Left lung (tissue), 10 donors: Measurements from ENCODE around the gene ARHGAP45. TPM values are rescaled to one million over a fixed set of nuclear protein-coding genes. Genes with fewer than 3 reads are reported as not detected.

Source experiments
- ATAC-seq: fragments of 200-7000 bp; cut with Tn5 transposase; one replicate; pipeline ENCODE4 v1.9.1; 2020; ENCODE audit warnings: moderate library complexity
- DNase-seq, 4 donors: peaks; one replicate each; pipeline ENCODE4 v3.0.0-alpha.2; 2013 to 2020
- H3K27ac ChIP-seq, 2 donors: fragments of 200-600 bp; sonication (generic) in 1 of 2; one replicate each; pipeline versions ENCODE4 v1.5.0 to v1.8.0; 2020 to 2021
- H3K27me3 ChIP-seq, 2 donors: fragments of 200-600 bp; sonication (generic) in 1 of 2; one replicate each; pipeline versions ENCODE4 v1.5.0 to v1.8.0; 2020 to 2021
- H3K36me3 ChIP-seq, 2 donors: fragments of 200-600 bp; sonication (generic) in 1 of 2; one replicate each; pipeline versions ENCODE4 v1.5.0 to v1.8.0; 2020 to 2021
- H3K4me1 ChIP-seq, 2 donors: fragments of 200-600 bp; one replicate each; pipeline ENCODE4 v1.8.0; 2021
- H3K4me3 ChIP-seq, 2 donors: fragments of 200-600 bp; sonication (generic) in 1 of 2; one replicate each; pipeline versions ENCODE4 v1.5.0 to v1.8.0; 2020 to 2021; ENCODE audit warnings: mild to moderate bottlenecking in 1 of 2
- H3K9me3 ChIP-seq, 2 donors: fragments of 200-600 bp; sonication (generic) in 1 of 2; one replicate each; pipeline versions ENCODE4 v1.5.0 to v1.8.0; 2020 to 2021
- intact Hi-C, 2 donors: fragments of 100-400 bp; cut with DNase I; formaldehyde crosslinking; loops; one replicate each; pipeline versions ENCODE4 v1.11.2 to v1.14.2; 2022
- polyA plus RNA-seq, 6 donors: library from polyadenylated mRNA; unstranded; fragments of 120-200 nt; gene quantifications; one replicate each; pipeline ENCODE4 v1.2.1, GENCODE V29; 2013; ENCODE audit not compliant: insufficient read length in 6 of 6
- total RNA-seq, 2 donors: library from RNA; stranded (reverse); fragmentation: NEBNext Ultra II Directional; extraction: Animal tissue kit (Norgen Biotek cat#: 25700); gene quantifications; one replicate each; pipeline ENCODE4 v1.2.1, GENCODE V29; 2021
- TF ChIP-seq, protein P1 (sequence below), 2 donors: fragments of 200-600 bp; sonication (generic) in 1 of 2; IDR thresholded peaks; one replicate each; pipeline versions ENCODE4 v1.5.0 to v1.8.0; 2021; ENCODE audit warnings: antibody characterized with exemption in 2 of 2
- donor health status: DM: no; HTN: yes; CAD: no.
- donor health status: DM: no; HTN: no; CAD: no.

Gene ARHGAP45
- total and polyA plus RNA-seq, 8 donors = 8.5 to 83.8 (median 12.0) TPM

- intact Hi-C loops = no loop called here
- H3K27ac ChIP-seq = peak overlapping the region in 1 of 2 donors; percentile 90
- no peak overlapping the region for H3K4me3 ChIP-seq
- peaks cover 6 to 69% of the 10 kb centered on the region in 2 donors for H3K4me1 ChIP-seq
- no peaks in the 10 kb centered on the region for H3K27me3 ChIP-seq
- H3K9me3 ChIP-seq = no peaks in the 10 kb centered on the region
- ATAC-seq = no peak
- TF ChIP-seq, protein P1, sequence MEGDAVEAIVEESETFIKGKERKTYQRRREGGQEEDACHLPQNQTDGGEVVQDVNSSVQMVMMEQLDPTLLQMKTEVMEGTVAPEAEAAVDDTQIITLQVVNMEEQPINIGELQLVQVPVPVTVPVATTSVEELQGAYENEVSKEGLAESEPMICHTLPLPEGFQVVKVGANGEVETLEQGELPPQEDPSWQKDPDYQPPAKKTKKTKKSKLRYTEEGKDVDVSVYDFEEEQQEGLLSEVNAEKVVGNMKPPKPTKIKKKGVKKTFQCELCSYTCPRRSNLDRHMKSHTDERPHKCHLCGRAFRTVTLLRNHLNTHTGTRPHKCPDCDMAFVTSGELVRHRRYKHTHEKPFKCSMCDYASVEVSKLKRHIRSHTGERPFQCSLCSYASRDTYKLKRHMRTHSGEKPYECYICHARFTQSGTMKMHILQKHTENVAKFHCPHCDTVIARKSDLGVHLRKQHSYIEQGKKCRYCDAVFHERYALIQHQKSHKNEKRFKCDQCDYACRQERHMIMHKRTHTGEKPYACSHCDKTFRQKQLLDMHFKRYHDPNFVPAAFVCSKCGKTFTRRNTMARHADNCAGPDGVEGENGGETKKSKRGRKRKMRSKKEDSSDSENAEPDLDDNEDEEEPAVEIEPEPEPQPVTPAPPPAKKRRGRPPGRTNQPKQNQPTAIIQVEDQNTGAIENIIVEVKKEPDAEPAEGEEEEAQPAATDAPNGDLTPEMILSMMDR (IDR thresholded peaks at IDR 0.05) = no peak
- H3K36me3 ChIP-seq = peaks cover 0 to 97% of the 10 kb centered on the region in 2 donors
- no peak for DNase-seq
Observed at GRCh38 chr19:1085676-1086442, 18.9 kb downstream of the ARHGAP45 start.

DNA sequence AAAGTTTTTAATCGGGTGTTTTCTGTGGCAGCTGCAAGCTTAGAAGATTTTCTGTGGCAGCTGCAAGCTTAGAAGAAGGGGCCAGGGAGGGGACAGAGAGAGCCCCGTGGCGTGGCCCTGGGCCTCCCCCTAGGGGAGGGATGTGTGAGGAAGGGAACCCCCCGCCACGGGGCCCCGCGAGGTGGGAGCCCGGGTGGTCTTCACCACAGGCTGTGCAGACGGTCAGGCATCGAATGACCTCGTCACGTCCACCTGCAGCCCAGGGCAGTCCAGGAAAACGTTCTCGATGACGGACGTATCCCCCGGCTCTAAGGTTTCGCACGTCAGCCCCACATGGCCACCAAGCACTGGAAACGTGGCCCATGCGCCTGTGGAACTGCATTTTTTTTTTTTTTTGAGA, 19.6 kb downstream of the ARHGAP45 start:
- DNase-seq = no peak
- H3K4me3 ChIP-seq = no peak overlapping the region
- peaks cover 6 to 65% of the 10 kb centered on the region in 2 donors for H3K4me1 ChIP-seq
- TF ChIP-seq, protein P1 (IDR thresholded peaks at IDR 0.05) = no peak
- no peaks in the 10 kb centered on the region for H3K27me3 ChIP-seq
- peaks cover 0 to 97% of the 10 kb centered on the region in 2 donors for H3K36me3 ChIP-seq
- intact Hi-C loops = no loop called here
- H3K9me3 ChIP-seq = no peaks in the 10 kb centered on the region
- no peak for ATAC-seq
- peak overlapping the region in 1 of 2 donors; percentile 90 for H3K27ac ChIP-seq

GRCh38 chr19:1087813-1088415, 20.9 kb downstream of the ARHGAP45 start:
- intact Hi-C loops = no loop called here
- Histone ChIP-seq H3K27me3 (no peaks in the 10 kb centered on the region), H3K27ac (peak overlapping the region; percentile 62 to 90), H3K4me3 (no peak overlapping the region), H3K4me1 (peaks cover 3 to 58% of the 10 kb centered on the region in 2 donors), H3K9me3 (no peaks in the 10 kb centered on the region), H3K36me3 (peaks cover 0 to 100% of the 10 kb centered on the region in 2 donors)
- TF ChIP-seq, protein P1 (IDR thresholded peaks at IDR 0.05) = no peak
- ATAC-seq = peak; percentile 65
- peak in 1 of 4 donors; percentile 87 for DNase-seq

DNA sequence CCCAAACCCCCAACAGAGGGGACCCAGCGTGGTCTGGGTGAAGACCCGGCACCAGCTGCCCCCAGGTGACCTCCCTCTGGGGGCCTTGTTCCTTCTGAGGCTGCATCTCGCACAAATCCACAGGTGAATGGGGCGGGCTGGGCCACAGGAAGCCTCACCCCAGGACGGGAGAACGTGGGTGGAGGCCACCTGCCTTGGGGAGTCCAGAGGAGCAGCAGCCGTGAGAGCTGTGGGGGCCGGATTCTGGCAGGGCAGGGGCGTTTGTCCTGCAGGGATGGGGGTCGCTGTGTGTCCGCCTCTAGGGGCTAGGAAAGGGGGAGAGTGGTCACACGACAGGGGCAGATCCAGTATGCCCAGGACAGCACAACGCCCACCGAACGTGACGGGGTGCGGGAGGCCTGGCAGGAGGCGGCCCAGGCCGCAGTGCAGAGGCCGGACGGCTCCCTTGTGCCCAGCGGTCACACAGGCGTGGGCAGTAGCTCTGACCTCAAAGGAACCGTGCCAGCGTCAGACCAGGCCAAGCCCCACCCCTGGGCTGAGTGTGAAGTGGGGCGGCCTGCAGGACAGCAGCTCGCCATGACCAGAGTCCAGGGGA, 21.5 kb downstream of the ARHGAP45 start:
- TF ChIP-seq, protein P1 (IDR thresholded peaks at IDR 0.05) = no peak

More for the DNA sequence above, 21.5 kb downstream of the ARHGAP45 start:
- ATAC-seq (peak; percentile 43), DNase-seq (no peak)
- peak overlapping the region; percentile 62 to 90 for H3K27ac ChIP-seq
- H3K36me3 ChIP-seq = peaks cover 0 to 100% of the 10 kb centered on the region in 2 donors
- no peaks in the 10 kb centered on the region for H3K27me3 ChIP-seq
- intact Hi-C loops = no loop called here
- no peak overlapping the region for H3K4me3 ChIP-seq
- no peaks in the 10 kb centered on the region for H3K9me3 ChIP-seq
- peaks cover 0 to 58% of the 10 kb centered on the region in 2 donors for H3K4me1 ChIP-seq
